GM12878 (cell line): ENCODE measurements around the gene CCN2. TPM values are rescaled to one million over a fixed set of nuclear protein-coding genes. Genes with fewer than 3 reads are reported as not detected.

Source experiments
- ATAC-seq: fragments of 200-7000 bp; cut with Tn5 transposase; 3 replicates; pipeline ENCODE4 v1.9.1; 2020; ENCODE audit warnings: mild to moderate bottlenecking, moderate library complexity
- BruUV-seq: library from RNA; stranded (reverse); fragments of 400-500 nt; replicated peaks from 2 replicates; lab custom pipeline; 2021; lab: Mats Ljungman, UMichigan
- CTCF ChIA-PET: fragments of 300-600 bp; sonication (Branson Sonifier 250); formaldehyde crosslinking; extraction: SDS; loops from one replicate; lab custom pipeline; 2021; ENCODE audit warnings: inconsistent platforms; lab: Yijun Ruan, JAX
- POLR2A ChIA-PET: fragments of 350-600 bp; formaldehyde crosslinking; extraction: SDS; loops from one replicate; lab custom pipeline; 2021; ENCODE audit warnings: inconsistent platforms; lab: Charles Lee
- RAD21 ChIA-PET: fragments of 300-600 bp; sonication (Branson Sonifier 250); formaldehyde crosslinking; loops from one replicate; lab custom pipeline; 2023; ENCODE audit warnings: antibody characterized with exemption; ENCODE audit not compliant: unreplicated experiment; lab: Charles Lee
- SMC1A ChIA-PET: fragments of 300-600 bp; sonication (Branson Sonifier 250); formaldehyde crosslinking; loops from one replicate; lab custom pipeline; 2023; ENCODE audit not compliant: unreplicated experiment, uncharacterized antibody; lab: Charles Lee
- DNase-seq: peaks from one replicate; pipeline ENCODE4 v3.0.0-alpha.2; 2011; ENCODE audit warnings: low read depth, low spot score
- FAIRE-seq: peaks from 3 replicates; lab custom pipeline; 2011; peaks lifted over from hg19 to GRCh38; lab: Jason Lieb, UNC
- H2AFZ ChIP-seq: 2 replicates; pipeline ENCODE4 v1.6.0; 2011; ENCODE audit warnings: low read depth, low read length, control low read depth; ENCODE audit not compliant: control insufficient read depth
- H3K27ac ChIP-seq: 2 replicates; pipeline ENCODE4 v1.5.1; 2011; ENCODE audit warnings: control low read depth; ENCODE audit not compliant: control insufficient read depth, insufficient read depth
- H3K27me3 ChIP-seq, 2 experiments: replicated peaks in 1 of 2; 2 replicates each; pipeline versions ENCODE4 v1.6.0 to v1.6.1; 2011; ENCODE audit warnings: low read length in 1 of 2; ENCODE audit not compliant: control insufficient read depth in 2 of 2, insufficient read depth in 2 of 2
- H3K36me3 ChIP-seq, 2 experiments: 2 replicates each; pipeline ENCODE4 v1.5.1; 2011; ENCODE audit warnings: low read length in 1 of 2; ENCODE audit not compliant: control insufficient read depth in 2 of 2, insufficient read depth in 2 of 2
- H3K4me1 ChIP-seq: 2 replicates; pipeline ENCODE4 v1.6.1; 2011; ENCODE audit warnings: mild to moderate bottlenecking, low read length, moderate library complexity, mixed read lengths; ENCODE audit not compliant: control insufficient read depth, insufficient read depth
- H3K4me2 ChIP-seq: 2 replicates; pipeline ENCODE4 v1.6.0; 2011; ENCODE audit warnings: control low read depth; ENCODE audit not compliant: control insufficient read depth, insufficient read depth
- H3K4me3 ChIP-seq: fragments of 200-600 bp; sonication (generic); 2 replicates; pipeline ENCODE4 v1.5.1; 2016
- H3K79me2 ChIP-seq: 2 replicates; pipeline ENCODE4 v1.6.0; 2011; ENCODE audit warnings: low read length; ENCODE audit not compliant: control insufficient read depth, insufficient read depth
- H3K9ac ChIP-seq: 2 replicates; pipeline ENCODE4 v1.8.0; 2011; ENCODE audit warnings: low read length, control low read depth, mixed read lengths; ENCODE audit not compliant: control insufficient read depth, insufficient read depth
- H3K9me3 ChIP-seq: replicated peaks from 3 replicates; pipeline ENCODE4 v1.5.1; 2011; ENCODE audit warnings: mild to moderate bottlenecking, low read length; ENCODE audit not compliant: control insufficient read depth, insufficient read depth
- H4K20me1 ChIP-seq: 2 replicates; pipeline ENCODE4 v1.6.0; 2011; ENCODE audit not compliant: control insufficient read depth, insufficient read depth
- SUZ12 ChIP-seq: fragments of 200-600 bp; sonication (generic); IDR thresholded peaks from one replicate; pipeline ENCODE4 v1.6.1; 2018; ENCODE audit warnings: antibody characterized with exemption, mild to moderate bottlenecking; ENCODE audit not compliant: unreplicated experiment
- ZBTB40 ChIP-seq: fragments of 450-650 bp; IDR thresholded peaks from 2 replicates; pipeline ENCODE4 v1.6.1; 2016; ENCODE audit warnings: mild to moderate bottlenecking, moderate library complexity, borderline replicate concordance
- ZSCAN29 ChIP-seq: fragments of 450-650 bp; IDR thresholded peaks from 2 replicates; pipeline ENCODE4 v1.6.1; 2017; ENCODE audit warnings: mild to moderate bottlenecking, moderate library complexity
- WGBS: methylation state at CpG from one replicate; pipeline ENCODE4 v1.1.6; 2016; ENCODE audit warnings: low lambda C conversion rate; ENCODE audit not compliant: insufficient replicate concordance, insufficient coverage; ENCODE audit errors: missing lambda C conversion rate; 5-methylcytosine and 5-hydroxymethylcytosine counted together
- in situ Hi-C: fragments of 300-500 bp; cut with MboI; formaldehyde crosslinking; loops from 9 replicates; pipeline ENCODE4 v1.14.3; 2018; ENCODE audit warnings: mixed read lengths
- intact Hi-C: fragments of 100-400 bp; cut with micrococcal nuclease; formaldehyde crosslinking; loops from one replicate; pipeline ENCODE4 v1.14.2; 2022; ENCODE audit not compliant: unreplicated experiment
- polyA plus RNA-seq, 11 experiments: library from polyadenylated mRNA; depleted of rRNA in 4 of 11; unstranded in 6 of 11; stranded (reverse) in 5 of 11; fragments of >200 nt; fragmentation: Nextera tagmentation in 4 of 11; fragmentation: Illumina TruSeq in 1 of 11; extraction: Ambion mirVana in 4 of 11; extraction: Trizol in 1 of 11; gene quantifications; 1 replicate in 1 of 11; 2 replicates in 10 of 11; pipeline versions ENCODE4 v1.2.1 to v1.2.3, GENCODE V29; 2011 to 2016; ENCODE audit warnings: inconsistent platforms in 2 of 11, missing spikeins in 2 of 11, low read depth in 1 of 11
- total RNA-seq, 4 experiments: library from RNA; depleted of rRNA in 3 of 4; stranded (reverse); fragments of >200 nt in 3 of 4; fragmentation: Illumina TruSeq in 1 of 4; extraction: Trizol in 1 of 4; gene quantifications; 2 replicates each; pipeline versions ENCODE4 v1.2.1 to v1.2.3, GENCODE V29; 2013 to 2021

CCN2 gene
- total and polyA plus RNA-seq, 10 of the 15 experiments (the other 5 are each of a cell fraction or from before 2014, with no cell fraction given) = 0.26 to 0.62 (median 0.44) TPM; not detected in 7

- 0% methylated on average over 2 of the region's 2 CpGs for WGBS
- H4K20me1 ChIP-seq = no peaks in the 10 kb centered on the region
- ChIA-PET SMC1A (interaction anchor here (0.9 to 1.4 kb wide), 2 partner anchors 8 to 13 kb away, joined by 3 to 4 read pairs; no protein-coding TSS in a partner anchor), CTCF (no interaction called here), POLR2A (no interaction called here), RAD21 (no interaction called here)
- DNase-seq (no peak), ATAC-seq (no peak), FAIRE-seq (no peak)
- H3K4me1 ChIP-seq = no peaks in the 10 kb centered on the region
- no peak overlapping the region for H2AFZ ChIP-seq
- H3K4me3 ChIP-seq = no peak overlapping the region
- in situ Hi-C loops (no loop called here), intact Hi-C loops (no loop called here)
- no peak overlapping the region for H3K27ac ChIP-seq
- no peaks in the 10 kb centered on the region for H3K27me3 ChIP-seq
- H3K9me3 ChIP-seq = no peaks in the 10 kb centered on the region
- H3K9ac ChIP-seq = no peak overlapping the region
- no TSS peak for BruUV-seq
- no peak for TF ChIP-seq ZSCAN29
- no peak for TF ChIP-seq SUZ12
- H3K36me3 ChIP-seq = no peaks in the 10 kb centered on the region
- no peak overlapping the region for H3K4me2 ChIP-seq
- no peaks in the 10 kb centered on the region for H3K79me2 ChIP-seq
These were observed 21.6 kb upstream of the CCN2 start for GRCh38 chr6:131972741-131973140.

- no peaks in the 10 kb centered on the region for H3K79me2 ChIP-seq
- in situ Hi-C loops = no loop called here
- ChIA-PET CTCF (no interaction called here), SMC1A (no interaction called here), POLR2A (no interaction called here), RAD21 (no interaction called here)
- H3K4me1 ChIP-seq = no peaks in the 10 kb centered on the region
- no peak for TF ChIP-seq ZBTB40
- no peaks in the 10 kb centered on the region for H4K20me1 ChIP-seq
- no peaks in the 10 kb centered on the region for H3K9me3 ChIP-seq
- no peak overlapping the region for H3K4me3 ChIP-seq
- no peak overlapping the region for H3K9ac ChIP-seq
- FAIRE-seq = no peak
- no peak overlapping the region for H2AFZ ChIP-seq
- 38% methylated on average over 2 of the region's 2 CpGs for WGBS
- no peak for ATAC-seq
- H3K4me2 ChIP-seq = no peak overlapping the region
- no peaks in the 10 kb centered on the region for H3K27me3 ChIP-seq
- no TSS peak for BruUV-seq
- H3K36me3 ChIP-seq = no peaks in the 10 kb centered on the region
- H3K27ac ChIP-seq = no peak overlapping the region
- intact Hi-C loops = no loop called here
- DNase-seq = no peak
These were observed 19.1 kb upstream of the CCN2 start for GRCh38 chr6:131970076-131970859.
